ENCODE data around the gene COQ4.

DNA sequence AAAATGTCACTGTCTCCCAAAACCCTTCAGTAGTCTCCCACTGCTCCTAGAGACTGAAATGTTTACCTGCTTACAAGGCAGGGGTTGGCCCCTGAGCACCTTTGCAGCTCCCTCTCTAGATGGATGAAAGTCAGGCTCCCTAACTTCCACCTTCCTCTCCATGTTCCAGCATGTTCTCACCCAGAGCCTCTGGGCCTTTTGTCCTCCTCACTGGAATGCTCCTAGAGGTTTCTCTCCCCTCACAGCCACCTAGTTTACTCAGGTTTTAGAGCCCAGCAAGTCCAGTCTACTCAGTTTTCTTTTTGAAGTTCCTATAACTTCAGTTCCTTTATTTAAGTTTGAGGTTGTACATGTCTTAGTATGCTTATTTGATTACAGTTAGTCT lies 47.7 kb downstream of the COQ4 start:
- TF ChIP-seq TAF1 (conservative IDR thresholded peaks at IDR 0.05) (no peak), FOXA2 (IDR thresholded peaks at IDR 0.05) (no peak), EGR1 (IDR thresholded peaks at IDR 0.05; ENCODE audit: low read depth in 2 of 2) (no peak), RAD21 (IDR thresholded peaks at IDR 0.05) (no peak), JUND (IDR thresholded peaks at IDR 0.05) (no peak)
- TF ChIP-seq, protein P1, sequence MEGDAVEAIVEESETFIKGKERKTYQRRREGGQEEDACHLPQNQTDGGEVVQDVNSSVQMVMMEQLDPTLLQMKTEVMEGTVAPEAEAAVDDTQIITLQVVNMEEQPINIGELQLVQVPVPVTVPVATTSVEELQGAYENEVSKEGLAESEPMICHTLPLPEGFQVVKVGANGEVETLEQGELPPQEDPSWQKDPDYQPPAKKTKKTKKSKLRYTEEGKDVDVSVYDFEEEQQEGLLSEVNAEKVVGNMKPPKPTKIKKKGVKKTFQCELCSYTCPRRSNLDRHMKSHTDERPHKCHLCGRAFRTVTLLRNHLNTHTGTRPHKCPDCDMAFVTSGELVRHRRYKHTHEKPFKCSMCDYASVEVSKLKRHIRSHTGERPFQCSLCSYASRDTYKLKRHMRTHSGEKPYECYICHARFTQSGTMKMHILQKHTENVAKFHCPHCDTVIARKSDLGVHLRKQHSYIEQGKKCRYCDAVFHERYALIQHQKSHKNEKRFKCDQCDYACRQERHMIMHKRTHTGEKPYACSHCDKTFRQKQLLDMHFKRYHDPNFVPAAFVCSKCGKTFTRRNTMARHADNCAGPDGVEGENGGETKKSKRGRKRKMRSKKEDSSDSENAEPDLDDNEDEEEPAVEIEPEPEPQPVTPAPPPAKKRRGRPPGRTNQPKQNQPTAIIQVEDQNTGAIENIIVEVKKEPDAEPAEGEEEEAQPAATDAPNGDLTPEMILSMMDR (IDR thresholded peaks at IDR 0.05; ENCODE audit: low read depth, low read length, missing input control) = no peak
- TF ChIP-seq, protein P2, sequence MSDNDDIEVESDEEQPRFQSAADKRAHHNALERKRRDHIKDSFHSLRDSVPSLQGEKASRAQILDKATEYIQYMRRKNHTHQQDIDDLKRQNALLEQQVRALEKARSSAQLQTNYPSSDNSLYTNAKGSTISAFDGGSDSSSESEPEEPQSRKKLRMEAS (IDR thresholded peaks at IDR 0.05) = no peak
- TF ChIP-seq, protein P3, sequence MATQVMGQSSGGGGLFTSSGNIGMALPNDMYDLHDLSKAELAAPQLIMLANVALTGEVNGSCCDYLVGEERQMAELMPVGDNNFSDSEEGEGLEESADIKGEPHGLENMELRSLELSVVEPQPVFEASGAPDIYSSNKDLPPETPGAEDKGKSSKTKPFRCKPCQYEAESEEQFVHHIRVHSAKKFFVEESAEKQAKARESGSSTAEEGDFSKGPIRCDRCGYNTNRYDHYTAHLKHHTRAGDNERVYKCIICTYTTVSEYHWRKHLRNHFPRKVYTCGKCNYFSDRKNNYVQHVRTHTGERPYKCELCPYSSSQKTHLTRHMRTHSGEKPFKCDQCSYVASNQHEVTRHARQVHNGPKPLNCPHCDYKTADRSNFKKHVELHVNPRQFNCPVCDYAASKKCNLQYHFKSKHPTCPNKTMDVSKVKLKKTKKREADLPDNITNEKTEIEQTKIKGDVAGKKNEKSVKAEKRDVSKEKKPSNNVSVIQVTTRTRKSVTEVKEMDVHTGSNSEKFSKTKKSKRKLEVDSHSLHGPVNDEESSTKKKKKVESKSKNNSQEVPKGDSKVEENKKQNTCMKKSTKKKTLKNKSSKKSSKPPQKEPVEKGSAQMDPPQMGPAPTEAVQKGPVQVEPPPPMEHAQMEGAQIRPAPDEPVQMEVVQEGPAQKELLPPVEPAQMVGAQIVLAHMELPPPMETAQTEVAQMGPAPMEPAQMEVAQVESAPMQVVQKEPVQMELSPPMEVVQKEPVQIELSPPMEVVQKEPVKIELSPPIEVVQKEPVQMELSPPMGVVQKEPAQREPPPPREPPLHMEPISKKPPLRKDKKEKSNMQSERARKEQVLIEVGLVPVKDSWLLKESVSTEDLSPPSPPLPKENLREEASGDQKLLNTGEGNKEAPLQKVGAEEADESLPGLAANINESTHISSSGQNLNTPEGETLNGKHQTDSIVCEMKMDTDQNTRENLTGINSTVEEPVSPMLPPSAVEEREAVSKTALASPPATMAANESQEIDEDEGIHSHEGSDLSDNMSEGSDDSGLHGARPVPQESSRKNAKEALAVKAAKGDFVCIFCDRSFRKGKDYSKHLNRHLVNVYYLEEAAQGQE (IDR thresholded peaks at IDR 0.05) = no peak
